Mesenchymal stem cell (in vitro differentiated cells and primary cell): ENCODE results near the gene SAFB2. TPM values are rescaled to one million over a fixed set of nuclear protein-coding genes. Genes with fewer than 3 reads are reported as not detected.

Experiments
- DNase-seq: peaks from one replicate; pipeline ENCODE4 v3.0.0-alpha.2; 2013
- H2AFZ ChIP-seq: one replicate; pipeline ENCODE4 v1.6.1; 2013; ENCODE audit warnings: low read depth, mild to moderate bottlenecking, control low read depth, inconsistent platforms, low read length, moderate library complexity
- H2AK5ac ChIP-seq: 2 replicates; pipeline ENCODE4 v1.6.1; 2013; ENCODE audit warnings: low read length, moderate library complexity, mild to moderate bottlenecking, inconsistent platforms; ENCODE audit not compliant: severe bottlenecking
- H2BK120ac ChIP-seq: one replicate; pipeline ENCODE4 v1.6.1; 2013; ENCODE audit warnings: low read depth, mild to moderate bottlenecking, inconsistent platforms, low read length, moderate library complexity
- H2BK12ac ChIP-seq, 2 experiments: one replicate each; pipeline ENCODE4 v1.6.1; 2013; ENCODE audit warnings: inconsistent platforms in 2 of 2, low read length in 2 of 2, mild to moderate bottlenecking in 2 of 2, moderate library complexity in 2 of 2, control low read depth in 1 of 2
- H2BK15ac ChIP-seq: one replicate; pipeline ENCODE4 v1.6.1; 2013; ENCODE audit warnings: mild to moderate bottlenecking, low read depth, inconsistent platforms; ENCODE audit not compliant: poor library complexity, severe bottlenecking
- H2BK5ac ChIP-seq: 2 replicates; pipeline ENCODE4 v1.6.1; 2013; ENCODE audit warnings: low read depth, mild to moderate bottlenecking, low read length, control low read depth, inconsistent platforms; ENCODE audit not compliant: poor library complexity, severe bottlenecking
- H3K14ac ChIP-seq, 2 experiments: one replicate each; pipeline ENCODE4 v1.6.1; 2013; ENCODE audit warnings: inconsistent platforms in 2 of 2, low read length in 2 of 2, control low read depth in 1 of 2, mild to moderate bottlenecking in 1 of 2, moderate library complexity in 1 of 2
- H3K18ac ChIP-seq, 2 experiments: one replicate each; pipeline ENCODE4 v1.6.1; 2013; ENCODE audit warnings: inconsistent platforms in 2 of 2, low read length in 2 of 2, control low read depth in 1 of 2, low read depth in 1 of 2, mild to moderate bottlenecking in 1 of 2
- H3K23ac ChIP-seq, 2 experiments: one replicate each; pipeline ENCODE4 v1.6.1; 2013; ENCODE audit warnings: inconsistent platforms in 2 of 2, low read length in 2 of 2, mild to moderate bottlenecking in 2 of 2, moderate library complexity in 2 of 2, control low read depth in 1 of 2
- H3K27ac ChIP-seq: 2 replicates; pipeline ENCODE4 v1.5.1; 2013; ENCODE audit warnings: mild to moderate bottlenecking, moderate library complexity, low read length, control low read depth, inconsistent platforms; ENCODE audit not compliant: poor library complexity, severe bottlenecking
- H3K27me3 ChIP-seq, 2 experiments: 2 replicates each; pipeline versions ENCODE4 v1.6.1 to v1.7.0; 2013; ENCODE audit warnings: low read length in 2 of 2, mild to moderate bottlenecking in 2 of 2, moderate library complexity in 2 of 2, control low read depth in 1 of 2, inconsistent platforms in 1 of 2; ENCODE audit not compliant: control insufficient read depth in 1 of 2, insufficient read depth in 1 of 2
- H3K36me3 ChIP-seq, 2 experiments: 2 replicates each; pipeline versions ENCODE4 v1.6.1 to v1.7.0; 2013; ENCODE audit warnings: low read length in 2 of 2, control low read depth in 1 of 2, inconsistent platforms in 1 of 2, low read depth in 1 of 2, mild to moderate bottlenecking in 1 of 2; ENCODE audit not compliant: insufficient read depth in 2 of 2, control insufficient read depth in 1 of 2
- H3K4ac ChIP-seq, 2 experiments: one replicate each; pipeline ENCODE4 v1.6.1; 2013; ENCODE audit warnings: inconsistent platforms in 2 of 2, low read length in 2 of 2, mild to moderate bottlenecking in 2 of 2, moderate library complexity in 2 of 2, control low read depth in 1 of 2, low read depth in 1 of 2
- H3K4me1 ChIP-seq: 2 replicates; pipeline ENCODE4 v1.6.1; 2013; ENCODE audit warnings: low read depth, low read length, control low read depth; ENCODE audit not compliant: control insufficient read depth, insufficient read depth
- H3K4me2 ChIP-seq: 2 replicates; pipeline ENCODE4 v1.6.1; 2013; ENCODE audit warnings: low read length, mild to moderate bottlenecking, inconsistent platforms; ENCODE audit not compliant: poor library complexity, severe bottlenecking
- H3K4me3 ChIP-seq, 2 experiments: 2 replicates each; pipeline versions ENCODE4 v1.5.1 to v1.7.0; 2013; ENCODE audit warnings: low read length in 2 of 2, mild to moderate bottlenecking in 2 of 2, control low read depth in 1 of 2, low read depth in 1 of 2; ENCODE audit not compliant: insufficient read depth in 1 of 2
- H3K79me1 ChIP-seq: replicated peaks from 2 replicates; pipeline ENCODE4 v1.6.1; 2013; ENCODE audit warnings: mild to moderate bottlenecking, control low read depth, low read length, inconsistent platforms; ENCODE audit not compliant: poor library complexity, severe bottlenecking
- H3K9ac ChIP-seq: 2 replicates; pipeline ENCODE4 v1.7.0; 2013; ENCODE audit warnings: mild to moderate bottlenecking, low read length, moderate library complexity
- H3K9me3 ChIP-seq: 2 replicates; pipeline ENCODE4 v1.7.0; 2013; ENCODE audit warnings: mild to moderate bottlenecking, low read length; ENCODE audit not compliant: control insufficient read depth
- H4K8ac ChIP-seq: one replicate; pipeline ENCODE4 v1.6.1; 2013; ENCODE audit warnings: inconsistent platforms, mild to moderate bottlenecking, low read length, moderate library complexity
- H4K91ac ChIP-seq: one replicate; pipeline ENCODE4 v1.6.1; 2013; ENCODE audit warnings: mild to moderate bottlenecking, low read length, inconsistent platforms
- WGBS: methylation state at CpG from one replicate; pipeline ENCODE4 v1.1.7; 2013; ENCODE audit warnings: mixed read lengths; 5-methylcytosine and 5-hydroxymethylcytosine counted together
- small RNA-seq: library from polyadenylated mRNA; stranded (forward); fragments of <200 nt; extraction: miRNeasy Mini kit (QIAGEN cat#:217004); gene quantifications from one replicate; pipeline ENCODE3, GENCODE V24; 2013; ENCODE audit warnings: low read depth

SAFB2 gene

GRCh38 chr19:5541456-5541855 lies 81.1 kb downstream of the SAFB2 start:
- H2BK5ac ChIP-seq: no peak overlapping the region
- H2BK120ac ChIP-seq: no peak overlapping the region
- H3K4me1 ChIP-seq: peaks cover 6% of the 10 kb centered on the region
- H2AFZ ChIP-seq: no peak overlapping the region
- H2BK15ac ChIP-seq: no peak overlapping the region
- H3K27me3 ChIP-seq: peaks cover 5 to 51% of the 10 kb centered on the region in 2 experiments
- H3K9me3 ChIP-seq: no peaks in the 10 kb centered on the region
- WGBS: 92% methylated on average over 5 of the region's 7 CpGs
- DNase-seq: no peak
- H3K9ac ChIP-seq: no peak overlapping the region
- H3K18ac ChIP-seq: no peak overlapping the region
- no peak overlapping the region for H3K27ac ChIP-seq
- H3K79me1 ChIP-seq: no peaks in the 10 kb centered on the region
- no peak overlapping the region for H3K4ac ChIP-seq
- H2BK12ac ChIP-seq: no peak overlapping the region
- H2AK5ac ChIP-seq: no peak overlapping the region
- no peaks in the 10 kb centered on the region for H3K36me3 ChIP-seq
- no peak overlapping the region for H3K23ac ChIP-seq
- H3K14ac ChIP-seq: no peak overlapping the region
- no peak overlapping the region for H3K4me3 ChIP-seq
- H3K4me2 ChIP-seq: no peak overlapping the region
- no peak overlapping the region for H4K91ac ChIP-seq
- no peak overlapping the region for H4K8ac ChIP-seq

DNA sequence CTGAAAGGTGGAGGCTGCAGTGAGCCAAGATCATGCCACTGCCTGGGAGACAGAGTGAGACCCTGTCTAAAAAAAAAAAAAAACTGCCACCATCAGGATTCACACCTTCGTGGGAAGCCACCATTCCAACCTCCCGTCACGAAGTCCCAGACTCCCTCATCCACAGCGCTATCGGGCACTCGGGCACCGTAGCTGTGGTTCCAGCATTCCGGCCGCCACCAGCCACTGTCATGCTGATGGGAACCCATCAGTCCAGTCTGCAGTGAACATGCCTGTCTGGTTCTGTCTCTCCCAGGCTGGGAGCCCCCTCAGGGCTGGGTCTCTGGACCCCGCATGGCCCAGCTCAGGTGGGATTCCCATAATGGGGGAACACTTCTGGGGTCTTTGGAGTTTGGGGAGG lies 82.4 kb downstream of the SAFB2 start:
- no peak overlapping the region for H3K4ac ChIP-seq
- H2BK15ac ChIP-seq: no peak overlapping the region
- no peak overlapping the region for H4K8ac ChIP-seq
- no peak overlapping the region for H3K9ac ChIP-seq
- H2BK120ac ChIP-seq: no peak overlapping the region
- peaks cover 6% of the 10 kb centered on the region for H3K9me3 ChIP-seq
- no peak overlapping the region for H4K91ac ChIP-seq
- no peak overlapping the region for H2AFZ ChIP-seq
- no peak for DNase-seq
- H2BK12ac ChIP-seq: no peak overlapping the region
- H3K4me1 ChIP-seq: peaks cover 8% of the 10 kb centered on the region
- H3K79me1 ChIP-seq: no peaks in the 10 kb centered on the region
- no peak overlapping the region for H2AK5ac ChIP-seq
- H3K4me3 ChIP-seq: no peak overlapping the region
- no peak overlapping the region for H3K27ac ChIP-seq
- H3K27me3 ChIP-seq: peaks cover 5 to 50% of the 10 kb centered on the region in 2 experiments
- H3K18ac ChIP-seq: no peak overlapping the region
- no peak overlapping the region for H3K14ac ChIP-seq
- no peak overlapping the region for H2BK5ac ChIP-seq
- H3K23ac ChIP-seq: no peak overlapping the region
- 90% methylated on average over 10 of the region's 10 CpGs for WGBS
- H3K4me2 ChIP-seq: no peak overlapping the region
- H3K36me3 ChIP-seq: no peaks in the 10 kb centered on the region

DNA sequence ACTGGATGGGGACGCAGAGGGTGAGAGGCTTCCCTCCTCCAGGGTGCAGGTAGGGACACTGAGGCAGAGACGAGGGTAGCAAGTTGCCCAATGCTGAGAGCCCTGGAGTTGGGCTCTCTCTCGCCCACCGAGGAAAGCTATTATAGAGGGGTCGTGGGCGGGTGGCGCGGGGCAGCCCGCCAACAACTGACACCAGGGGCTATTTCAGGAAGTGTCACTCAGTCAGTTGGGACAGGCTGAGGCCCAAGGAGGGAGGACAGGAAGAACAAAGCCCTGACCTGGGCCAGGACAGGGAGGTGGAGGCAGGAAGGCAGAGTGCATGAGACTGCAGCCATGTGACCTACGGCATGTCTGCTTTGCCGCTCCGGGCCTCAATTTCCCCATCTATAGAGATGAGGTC lies 84.7 kb downstream of the SAFB2 start:
- no peak overlapping the region for H4K91ac ChIP-seq
- no peak overlapping the region for H2BK12ac ChIP-seq
- H4K8ac ChIP-seq: no peak overlapping the region
- no peak overlapping the region for H2BK15ac ChIP-seq
- H3K18ac ChIP-seq: no peak overlapping the region
- no peak overlapping the region for H3K14ac ChIP-seq
- H3K9ac ChIP-seq: no peak overlapping the region
- no peak overlapping the region for H3K4ac ChIP-seq
- no peak overlapping the region for H3K27ac ChIP-seq
- H3K4me2 ChIP-seq: no peak overlapping the region
- H3K36me3 ChIP-seq: no peaks in the 10 kb centered on the region
- peaks cover 0 to 36% of the 10 kb centered on the region in 2 experiments for H3K27me3 ChIP-seq
- peaks cover 8% of the 10 kb centered on the region for H3K4me1 ChIP-seq
- WGBS: 92% methylated on average over 12 of the region's 12 CpGs
- H3K4me3 ChIP-seq: no peak overlapping the region
- H3K23ac ChIP-seq: no peak overlapping the region
- DNase-seq: no peak
- H3K9me3 ChIP-seq: peaks cover 21% of the 10 kb centered on the region
- H2BK120ac ChIP-seq: no peak overlapping the region
- no peaks in the 10 kb centered on the region for H3K79me1 ChIP-seq
- H2BK5ac ChIP-seq: no peak overlapping the region
- no peak overlapping the region for H2AFZ ChIP-seq
- H2AK5ac ChIP-seq: no peak overlapping the region

Small RNA genes lying within 50 kb of the gene (small RNA-seq; reads per million reads assigned to genes)
- not detected for gene SNRPEP4
